GM13976 (cell line): ENCODE data around the gene PPP1CB.

Experiments used
- DNase-seq: peaks from one replicate; pipeline ENCODE4 v3.0.0; 2012; ENCODE audit warnings: low spot score
- CTCF ChIP-seq: IDR thresholded peaks from 2 replicates; pipeline ENCODE4 v1.5.1; 2012; ENCODE audit warnings: borderline replicate concordance, mild to moderate bottlenecking; ENCODE audit not compliant: insufficient read depth; ENCODE audit errors: extremely low read depth, missing control alignments, control extremely low read depth
- in situ Hi-C: fragments of 300-500 bp; cut with MboI; formaldehyde crosslinking; loops from one replicate; pipeline ENCODE4 v1.12.0; 2022; ENCODE audit warnings: low sequenced_read_pairs, mixed read lengths, inconsistent platforms; ENCODE audit not compliant: unreplicated experiment

The PPP1CB gene

GRCh38 chr2:28709101-28709500, 42.5 kb upstream of the PPP1CB start:
- in situ Hi-C loops = no loop called here
- DNase-seq = no peak
- TF ChIP-seq CTCF = no peak

GRCh38 chr2:28710545-28710944, 41.1 kb upstream of the PPP1CB start:
- TF ChIP-seq CTCF = no peak
- in situ Hi-C loops = no loop called here
- DNase-seq = no peak

- no peak for TF ChIP-seq CTCF
- DNase-seq = peak; percentile 30
- in situ Hi-C loops = no loop called here
Observed at GRCh38 chr2:28713577-28714298, 37.9 kb upstream of the PPP1CB start.

GRCh38 chr2:28716265-28716865, 35.3 kb upstream of the PPP1CB start:
- in situ Hi-C loops = no loop called here
- DNase-seq = peak; percentile 46
- TF ChIP-seq CTCF = no peak

- TF ChIP-seq CTCF = no peak
- in situ Hi-C loops = no loop called here
- no peak for DNase-seq
Observed at GRCh38 chr2:28717339-28717758, 34.3 kb upstream of the PPP1CB start.

- no peak for DNase-seq
- in situ Hi-C loops = no loop called here
- TF ChIP-seq CTCF = no peak
Observed at GRCh38 chr2:28720345-28720744, 31.3 kb upstream of the PPP1CB start.

GRCh38 chr2:28721601-28722191, 29.9 kb upstream of the PPP1CB start:
- no peak for TF ChIP-seq CTCF
- DNase-seq = no peak
- in situ Hi-C loops = no loop called here
